Esophagus squamous epithelium (tissue), 4 donors: ENCODE measurements around the gene IRGM.

Experiments
- POLR2A ChIP-seq, 4 donors: fragments of 450-650 bp; IDR thresholded peaks; one replicate each; pipeline ENCODE4 v1.6.1; 2017; ENCODE audit warnings: antibody characterized with exemption in 4 of 4, mild to moderate bottlenecking in 4 of 4, moderate library complexity in 3 of 4
- TF ChIP-seq, protein P1 (sequence below), 6 experiments: fragments of 450-650 bp in 4 of 6; fragments of 200-600 bp in 2 of 6; sonication (generic) in 2 of 6; IDR thresholded peaks; one replicate each; pipeline ENCODE4 v1.5.1; 2016 to 2019; ENCODE audit warnings: antibody characterized with exemption in 6 of 6, mild to moderate bottlenecking in 4 of 6, moderate library complexity in 4 of 6

DNA sequence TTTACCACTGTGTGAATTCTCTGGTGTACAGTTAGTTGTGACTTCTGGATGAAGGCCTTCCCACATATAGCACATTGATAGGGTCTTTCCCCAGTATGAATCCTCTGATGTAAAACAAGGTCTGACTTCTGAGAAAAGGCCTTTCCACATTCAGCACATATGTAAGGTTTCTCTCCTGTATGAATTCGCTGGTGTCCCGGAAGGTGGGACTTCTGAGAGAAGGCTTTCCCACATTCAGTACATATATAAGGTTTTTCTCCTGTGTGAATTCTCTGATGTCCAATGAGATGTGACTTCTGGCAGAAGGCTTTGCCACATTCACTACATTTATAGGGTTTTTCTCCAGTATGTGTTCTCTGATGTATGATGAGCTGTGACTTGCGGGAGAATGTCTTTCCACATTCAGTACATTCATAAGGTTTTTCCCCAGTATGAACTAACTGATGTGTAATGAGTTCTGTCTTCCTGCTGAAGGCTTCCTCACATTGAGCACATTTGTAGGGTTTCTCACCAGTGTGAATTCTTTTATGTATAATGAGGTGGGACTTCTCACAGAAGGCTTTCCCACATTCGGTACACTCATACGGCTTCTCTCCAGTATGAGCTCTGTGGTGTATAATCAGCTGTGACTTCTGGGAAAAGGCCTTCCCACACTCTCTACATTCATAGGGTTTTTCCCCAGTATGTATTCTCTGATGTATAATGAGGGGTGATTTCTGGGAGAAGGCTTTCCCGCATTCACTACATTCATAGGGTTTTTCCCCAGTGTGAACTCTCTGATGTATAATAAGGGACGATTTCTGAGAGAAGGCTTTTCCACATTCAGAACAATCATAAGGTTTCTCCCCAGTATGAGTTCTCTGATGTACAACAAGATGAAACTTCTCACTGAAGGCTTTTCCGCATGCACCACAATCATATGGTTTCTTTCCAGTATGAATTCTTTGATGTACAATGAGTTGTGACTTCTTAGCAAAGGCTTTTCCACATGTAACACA lies 49.4 kb downstream of the IRGM start:
- TF ChIP-seq, protein P1, sequence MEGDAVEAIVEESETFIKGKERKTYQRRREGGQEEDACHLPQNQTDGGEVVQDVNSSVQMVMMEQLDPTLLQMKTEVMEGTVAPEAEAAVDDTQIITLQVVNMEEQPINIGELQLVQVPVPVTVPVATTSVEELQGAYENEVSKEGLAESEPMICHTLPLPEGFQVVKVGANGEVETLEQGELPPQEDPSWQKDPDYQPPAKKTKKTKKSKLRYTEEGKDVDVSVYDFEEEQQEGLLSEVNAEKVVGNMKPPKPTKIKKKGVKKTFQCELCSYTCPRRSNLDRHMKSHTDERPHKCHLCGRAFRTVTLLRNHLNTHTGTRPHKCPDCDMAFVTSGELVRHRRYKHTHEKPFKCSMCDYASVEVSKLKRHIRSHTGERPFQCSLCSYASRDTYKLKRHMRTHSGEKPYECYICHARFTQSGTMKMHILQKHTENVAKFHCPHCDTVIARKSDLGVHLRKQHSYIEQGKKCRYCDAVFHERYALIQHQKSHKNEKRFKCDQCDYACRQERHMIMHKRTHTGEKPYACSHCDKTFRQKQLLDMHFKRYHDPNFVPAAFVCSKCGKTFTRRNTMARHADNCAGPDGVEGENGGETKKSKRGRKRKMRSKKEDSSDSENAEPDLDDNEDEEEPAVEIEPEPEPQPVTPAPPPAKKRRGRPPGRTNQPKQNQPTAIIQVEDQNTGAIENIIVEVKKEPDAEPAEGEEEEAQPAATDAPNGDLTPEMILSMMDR (IDR thresholded peaks at IDR 0.05) = no peak
- no peak for TF ChIP-seq POLR2A (IDR thresholded peaks at IDR 0.05)
